CD4-positive, alpha-beta T cell treated with Interleukin-15 for 4 hours (primary cell): ENCODE data around the gene GLB1L2.

Source experiments
- DNase-seq: peaks from one replicate; pipeline ENCODE4 v3.0.0-alpha.2; 2020; ENCODE audit warnings: low spot score

Gene GLB1L2

GRCh38 chr11:134349109-134349801, 17.5 kb downstream of the GLB1L2 start:
- peak; percentile 28 for DNase-seq

GRCh38 chr11:134349802-134350355, 18.1 kb downstream of the GLB1L2 start:
- DNase-seq = no peak

GRCh38 chr11:134350381-134350780, 18.6 kb downstream of the GLB1L2 start:
- no peak for DNase-seq

- DNase-seq = no peak
These were observed 20.3 kb downstream of the GLB1L2 start for GRCh38 chr11:134352111-134352510.

- no peak for DNase-seq
These were observed 23.3 kb downstream of the GLB1L2 start for GRCh38 chr11:134355136-134355535.

- no peak for DNase-seq
These were observed 23.9 kb downstream of the GLB1L2 start for GRCh38 chr11:134355656-134356055.

GRCh38 chr11:134356656-134357544, 25.1 kb downstream of the GLB1L2 start:
- no peak for DNase-seq

- no peak for DNase-seq
These were observed 25.7 kb downstream of the GLB1L2 start for GRCh38 chr11:134357545-134357839.

GRCh38 chr11:134358165-134358855, 26.5 kb downstream of the GLB1L2 start:
- no peak for DNase-seq

GRCh38 chr11:134358856-134359490, 27.2 kb downstream of the GLB1L2 start:
- no peak for DNase-seq

- DNase-seq = no peak
These were observed 27.9 kb downstream of the GLB1L2 start for GRCh38 chr11:134359646-134360045.

GRCh38 chr11:134360050-134360835, 28.5 kb downstream of the GLB1L2 start:
- peak; percentile 63 for DNase-seq

- no peak for DNase-seq
These were observed 29.9 kb downstream of the GLB1L2 start for GRCh38 chr11:134361661-134362060.

GRCh38 chr11:134362192-134362901, 30.6 kb downstream of the GLB1L2 start:
- DNase-seq = no peak

GRCh38 chr11:134363161-134363560, 31.4 kb downstream of the GLB1L2 start:
- no peak for DNase-seq

- no peak for DNase-seq
These were observed 31.8 kb downstream of the GLB1L2 start for GRCh38 chr11:134363592-134363991.

GRCh38 chr11:134364261-134364660, 32.5 kb downstream of the GLB1L2 start:
- no peak for DNase-seq

GRCh38 chr11:134365011-134365925, 33.5 kb downstream of the GLB1L2 start:
- DNase-seq = no peak

GRCh38 chr11:134366254-134366653, 34.5 kb downstream of the GLB1L2 start:
- DNase-seq = no peak

- no peak for DNase-seq
These were observed 36.0 kb downstream of the GLB1L2 start for GRCh38 chr11:134367781-134368180.
